Stimulated activated CD8-positive, alpha-beta memory T cell treated with anti-CD3 and anti-CD28 coated beads, Interleukin-7, amount 100 ng/mL, for 24 hours (primary cell): ENCODE results near the gene IL32.

ENCODE experiments used
- DNase-seq: peaks from one replicate; pipeline ENCODE4 v3.0.0-alpha.2; 2020; ENCODE audit warnings: low read depth

IL32 gene

DNA sequence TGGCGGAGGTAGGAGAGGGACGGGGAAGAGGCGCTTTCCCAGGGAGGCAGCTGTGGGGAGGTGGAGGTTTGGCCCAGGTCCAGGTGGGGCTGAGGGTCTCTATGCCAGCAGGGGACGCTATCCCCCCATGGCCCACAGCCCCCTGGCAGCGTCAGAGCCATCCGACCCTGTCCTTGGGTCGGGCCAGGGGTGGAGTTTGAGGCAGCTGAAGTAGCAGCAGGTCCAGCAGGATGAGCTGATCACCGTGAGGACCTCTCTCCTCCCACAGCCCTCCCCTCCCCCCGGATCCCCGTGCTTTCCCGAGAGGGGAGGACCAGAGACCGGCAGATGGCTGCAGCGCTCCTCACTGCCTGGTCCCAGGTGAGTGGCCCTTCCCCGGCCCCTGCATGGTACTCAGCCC is 50.1 kb downstream of the IL32 start:
- DNase-seq = no peak

DNA sequence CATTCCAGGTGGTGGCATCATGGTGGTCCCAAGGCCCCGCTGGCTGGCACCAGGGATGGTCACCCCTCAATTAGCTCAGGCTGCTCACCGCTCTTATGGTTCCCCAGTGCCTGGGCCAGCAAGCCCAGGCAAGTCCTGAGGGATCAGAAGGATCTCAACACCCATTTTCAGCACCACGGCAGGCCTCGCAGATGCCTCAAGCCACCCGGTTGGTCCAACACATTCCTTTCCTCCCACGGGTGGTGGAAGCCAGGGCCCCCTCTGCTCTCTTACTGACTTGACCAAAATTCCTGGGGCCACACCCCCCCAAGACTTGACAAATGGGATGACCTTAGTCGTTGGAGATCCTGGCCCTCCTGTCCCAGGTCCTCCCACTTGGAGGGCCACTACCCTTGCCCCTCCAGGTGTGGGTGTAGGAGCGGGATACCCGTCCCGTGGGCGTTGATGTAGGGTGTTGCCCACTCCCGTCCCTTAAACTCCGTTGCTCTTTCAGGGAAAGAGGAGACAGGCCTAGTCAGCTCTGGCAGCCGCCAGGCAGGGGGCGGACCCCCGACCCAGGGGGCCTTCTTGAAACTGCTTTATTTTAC is 52.9 kb downstream of the IL32 start:
- no peak for DNase-seq

DNA sequence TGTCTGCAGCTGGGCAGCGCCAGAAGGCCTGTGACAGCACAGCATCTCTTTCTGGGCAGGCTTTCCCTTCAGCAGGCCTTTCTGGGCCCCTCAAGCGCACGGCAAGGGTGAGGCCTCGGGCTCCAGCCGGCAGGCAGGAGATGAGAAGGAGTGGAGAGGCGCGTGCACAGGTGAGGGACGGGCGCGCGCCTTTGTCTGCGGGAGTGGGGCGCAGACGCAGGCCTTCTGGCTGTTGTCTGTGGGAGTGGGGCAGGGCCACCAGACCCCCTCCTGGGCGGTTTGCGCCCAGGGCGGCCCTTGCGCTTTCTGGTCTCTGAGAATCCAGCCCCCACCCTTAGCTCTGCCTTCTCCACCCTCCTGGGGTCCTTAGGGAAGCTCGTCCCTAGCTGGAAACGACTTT is 53.4 kb downstream of the IL32 start:
- DNase-seq = no peak
